Hair follicle dermal papilla cell (primary cell): ENCODE data around the gene ARHGEF39. TPM values are rescaled to one million over a fixed set of nuclear protein-coding genes. Genes with fewer than 3 reads are reported as not detected.

ENCODE experiments used
- small RNA-seq: library from RNA; depleted of rRNA; stranded (forward); fragments of <200 nt; gene quantifications from one replicate; pipeline ENCODE3, GENCODE V24; 2012
- total RNA-seq: library from RNA; depleted of rRNA; stranded (reverse); fragments of >200 nt; gene quantifications from 2 replicates; pipeline ENCODE4 v1.2.3, GENCODE V29; 2012

Gene ARHGEF39
- 0.12 and 0.49 TPM in 2 replicates for total RNA-seq

GRCh38 chr9:35664531-35665470, at the start of gene ARHGEF39:
ARHGEF39 (minus strand) TSS chr9:35665195; CDS start chr9:35665169, 26 bp downstream.

GRCh38 chr9:35689542-35690293, 24.7 kb upstream of the ARHGEF39 start, which contains the start of gene TPM2:
TPM2 (minus strand) TSS chr9:35689925; CDS start chr9:35689817, 108 bp downstream.

GRCh38 chr9:35673132-35674024, 8.4 kb upstream of the ARHGEF39 start, which contains the start of gene CA9:
CA9 (plus strand) TSS chr9:35673928; CDS start chr9:35673960, 32 bp downstream.

GRCh38 chr9:35658137-35658967, 6.6 kb downstream of the ARHGEF39 start, which contains the start of gene CCDC107:
CCDC107 (plus strand) TSS chr9:35658292; CDS start chr9:35658380, 88 bp downstream.

GRCh38 chr9:35657546-35658136, 7.4 kb downstream of the ARHGEF39 start, which contains the start of gene RMRP:
RMRP (minus strand) TSS chr9:35658019.

GRCh38 chr9:35650341-35651158, 14.4 kb downstream of the ARHGEF39 start, which contains the start of gene SIT1:
SIT1 (minus strand) TSS chr9:35650931; CDS start chr9:35650853, 78 bp downstream.

GRCh38 chr9:35618325-35618727, 46.7 kb downstream of the ARHGEF39 start, which contains the start of gene CD72:
CD72 (minus strand) TSS chr9:35618413; CDS start chr9:35618303, 110 bp downstream.

Small RNA genes lying within 50 kb of the gene (small RNA-seq; reads per million reads assigned to genes)
- not detected for gene RMRP
- not detected for gene RN7SL22P

Other genes starting within 250 kb of the ARHGEF39 start
- 50.0 and 60.8 TPM in 2 replicates for gene RUSC2, start 175.1 kb downstream of the ARHGEF39 start, total RNA-seq
- gene TESK1, start 59.9 kb downstream of the ARHGEF39 start, total RNA-seq: 20.1 and 20.6 TPM in 2 replicates
- 0.73 and 1.1 TPM in 2 replicates for gene CD72, start 46.8 kb downstream of the ARHGEF39 start, total RNA-seq
- gene SIT1, start 14.3 kb downstream of the ARHGEF39 start, total RNA-seq: not detected in 2 replicates
- 68,660 and 79,842 TPM in 2 replicates for gene RMRP, start 7.2 kb downstream of the ARHGEF39 start, total RNA-seq
- gene CCDC107, start 6.9 kb downstream of the ARHGEF39 start, total RNA-seq: 11.4 and 15.8 TPM in 2 replicates
- 0.16 TPM in 1 of 2 replicates, not detected in the other for gene CA9, start 8.7 kb upstream of the ARHGEF39 start, total RNA-seq
- 451 and 795 TPM in 2 replicates for gene TPM2, start 24.7 kb upstream of the ARHGEF39 start, total RNA-seq
- 543 and 559 TPM in 2 replicates for gene TLN1, start 67.0 kb upstream of the ARHGEF39 start, total RNA-seq
- 61.7 and 78.1 TPM in 2 replicates for gene CREB3, start 67.5 kb upstream of the ARHGEF39 start, total RNA-seq
- 36.2 and 37.3 TPM in 2 replicates for gene GBA2, start 84.0 kb upstream of the ARHGEF39 start, total RNA-seq
- 21.6 and 22.1 TPM in 2 replicates for gene RGP1, start 84.1 kb upstream of the ARHGEF39 start, total RNA-seq
- not detected in 2 replicates for gene MSMP, start 89.1 kb upstream of the ARHGEF39 start, total RNA-seq
- gene NPR2, start 126.4 kb upstream of the ARHGEF39 start, total RNA-seq: 14.9 and 23.2 TPM in 2 replicates
- gene SPAG8, start 147.1 kb upstream of the ARHGEF39 start, total RNA-seq: 0.49 and 2.1 TPM in 2 replicates
- gene HINT2, start 149.8 kb upstream of the ARHGEF39 start, total RNA-seq: 8.0 and 11.4 TPM in 2 replicates
- gene FAM221B, start 163.5 kb upstream of the ARHGEF39 start, total RNA-seq: not detected in 2 replicates
- 3.7 and 6.1 TPM in 2 replicates for gene TMEM8B, start 164.0 kb upstream of the ARHGEF39 start, total RNA-seq
- gene OR13J1, start 205.2 kb upstream of the ARHGEF39 start, total RNA-seq: not detected in 2 replicates
- gene HRCT1, start 241.0 kb upstream of the ARHGEF39 start, total RNA-seq: not detected in 2 replicates
- not detected in 2 replicates for gene SPAAR, start 244.3 kb upstream of the ARHGEF39 start, total RNA-seq